Effector CD4-positive, alpha-beta T cell (primary cell): Measurements from ENCODE around the gene SF3B1.
"Not testable (repeated sequence)": the region's sequence is repeated elsewhere in the genome, so short reads cannot be mapped to it uniquely, and the experiment has no call there.

Source experiments
- DNase-seq: peaks from one replicate; pipeline ENCODE4 v3.0.0-alpha.2; 2020
- total RNA-seq: gene quantifications from one replicate; lab custom pipeline; 2026; lab: John Stamatoyannopoulos, UW

The SF3B1 gene, protein sequence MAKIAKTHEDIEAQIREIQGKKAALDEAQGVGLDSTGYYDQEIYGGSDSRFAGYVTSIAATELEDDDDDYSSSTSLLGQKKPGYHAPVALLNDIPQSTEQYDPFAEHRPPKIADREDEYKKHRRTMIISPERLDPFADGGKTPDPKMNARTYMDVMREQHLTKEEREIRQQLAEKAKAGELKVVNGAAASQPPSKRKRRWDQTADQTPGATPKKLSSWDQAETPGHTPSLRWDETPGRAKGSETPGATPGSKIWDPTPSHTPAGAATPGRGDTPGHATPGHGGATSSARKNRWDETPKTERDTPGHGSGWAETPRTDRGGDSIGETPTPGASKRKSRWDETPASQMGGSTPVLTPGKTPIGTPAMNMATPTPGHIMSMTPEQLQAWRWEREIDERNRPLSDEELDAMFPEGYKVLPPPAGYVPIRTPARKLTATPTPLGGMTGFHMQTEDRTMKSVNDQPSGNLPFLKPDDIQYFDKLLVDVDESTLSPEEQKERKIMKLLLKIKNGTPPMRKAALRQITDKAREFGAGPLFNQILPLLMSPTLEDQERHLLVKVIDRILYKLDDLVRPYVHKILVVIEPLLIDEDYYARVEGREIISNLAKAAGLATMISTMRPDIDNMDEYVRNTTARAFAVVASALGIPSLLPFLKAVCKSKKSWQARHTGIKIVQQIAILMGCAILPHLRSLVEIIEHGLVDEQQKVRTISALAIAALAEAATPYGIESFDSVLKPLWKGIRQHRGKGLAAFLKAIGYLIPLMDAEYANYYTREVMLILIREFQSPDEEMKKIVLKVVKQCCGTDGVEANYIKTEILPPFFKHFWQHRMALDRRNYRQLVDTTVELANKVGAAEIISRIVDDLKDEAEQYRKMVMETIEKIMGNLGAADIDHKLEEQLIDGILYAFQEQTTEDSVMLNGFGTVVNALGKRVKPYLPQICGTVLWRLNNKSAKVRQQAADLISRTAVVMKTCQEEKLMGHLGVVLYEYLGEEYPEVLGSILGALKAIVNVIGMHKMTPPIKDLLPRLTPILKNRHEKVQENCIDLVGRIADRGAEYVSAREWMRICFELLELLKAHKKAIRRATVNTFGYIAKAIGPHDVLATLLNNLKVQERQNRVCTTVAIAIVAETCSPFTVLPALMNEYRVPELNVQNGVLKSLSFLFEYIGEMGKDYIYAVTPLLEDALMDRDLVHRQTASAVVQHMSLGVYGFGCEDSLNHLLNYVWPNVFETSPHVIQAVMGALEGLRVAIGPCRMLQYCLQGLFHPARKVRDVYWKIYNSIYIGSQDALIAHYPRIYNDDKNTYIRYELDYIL
- total RNA-seq = 1,172 reads per million, percentile 99 among the genes with 10 or more reads in this experiment

- DNase-seq = peak; percentile 99
These were observed at the start of gene SF3B1 for GRCh38 chr2:197434541-197435513. TSS of gene SF3B1 (minus strand) at chr2:197435028. CDS start at chr2:197434999, 29 bp downstream.

DNA sequence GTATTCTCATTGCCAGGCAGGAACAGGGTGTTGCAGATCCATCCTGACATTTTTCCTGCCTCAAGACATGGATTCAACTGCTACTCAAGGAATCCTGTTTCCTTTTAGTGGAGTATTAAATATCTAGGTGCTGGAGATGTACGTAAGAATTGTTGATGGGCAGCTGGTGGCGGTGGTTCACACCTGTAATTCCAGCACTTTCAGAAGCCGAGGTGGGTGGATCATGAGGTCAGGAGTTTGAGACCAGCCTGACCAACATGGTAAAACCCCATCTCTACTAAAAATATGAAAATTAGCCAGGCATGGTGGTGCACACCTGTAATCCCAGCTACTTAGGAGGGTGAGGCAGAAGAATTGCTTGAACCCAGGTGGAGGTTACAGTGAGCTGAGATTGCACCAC lies 49.4 kb upstream of the SF3B1 start:
- not testable (repeated sequence) for DNase-seq

- no peak for DNase-seq
These were observed 45.6 kb upstream of the SF3B1 start for GRCh38 chr2:197480165-197481036.

GRCh38 chr2:197477797-197478196 lies 43.0 kb upstream of the SF3B1 start:
- DNase-seq = no peak

DNA sequence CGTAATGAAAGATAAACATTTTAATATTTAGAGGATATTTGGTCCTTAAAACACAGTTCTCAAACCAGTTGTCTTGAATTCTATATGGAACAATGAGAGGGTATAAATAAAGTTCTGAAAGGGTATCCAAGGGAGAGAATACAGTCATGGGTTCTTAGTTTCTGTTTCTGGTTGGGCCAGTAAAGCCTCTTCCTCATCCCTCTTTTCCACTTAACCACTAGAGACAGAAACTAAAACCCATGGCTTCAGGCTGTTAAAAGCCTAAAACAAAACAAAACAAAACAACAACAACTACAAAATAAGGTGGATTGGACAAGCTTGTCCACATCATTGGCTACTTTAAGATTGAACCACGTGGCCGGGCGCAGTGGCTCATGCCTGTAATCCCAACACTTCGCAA lies 37.3 kb upstream of the SF3B1 start:
- DNase-seq = no peak

GRCh38 chr2:197464175-197464574 lies 29.3 kb upstream of the SF3B1 start:
- no peak for DNase-seq

- no peak for DNase-seq
These were observed 26.2 kb upstream of the SF3B1 start for GRCh38 chr2:197461057-197461456.

DNA sequence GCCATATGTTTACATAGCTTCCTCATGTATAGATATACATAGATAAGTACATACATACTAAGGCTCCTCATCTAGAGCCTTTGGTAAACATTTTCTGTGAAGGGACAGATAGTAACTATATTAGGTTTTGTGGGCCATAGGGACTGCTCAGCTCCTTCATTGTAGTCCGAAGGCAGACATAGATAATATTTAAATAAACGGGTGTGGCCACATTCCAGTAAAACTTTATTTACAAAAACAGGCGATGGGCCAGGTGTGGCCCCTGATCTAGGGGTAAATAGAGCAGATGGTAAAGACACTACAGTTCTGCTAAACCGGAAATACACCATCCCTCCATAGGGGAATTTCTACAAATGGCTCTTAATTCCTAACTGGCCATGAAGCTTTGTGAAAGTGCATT lies 25.8 kb upstream of the SF3B1 start:
- no peak for DNase-seq

DNA sequence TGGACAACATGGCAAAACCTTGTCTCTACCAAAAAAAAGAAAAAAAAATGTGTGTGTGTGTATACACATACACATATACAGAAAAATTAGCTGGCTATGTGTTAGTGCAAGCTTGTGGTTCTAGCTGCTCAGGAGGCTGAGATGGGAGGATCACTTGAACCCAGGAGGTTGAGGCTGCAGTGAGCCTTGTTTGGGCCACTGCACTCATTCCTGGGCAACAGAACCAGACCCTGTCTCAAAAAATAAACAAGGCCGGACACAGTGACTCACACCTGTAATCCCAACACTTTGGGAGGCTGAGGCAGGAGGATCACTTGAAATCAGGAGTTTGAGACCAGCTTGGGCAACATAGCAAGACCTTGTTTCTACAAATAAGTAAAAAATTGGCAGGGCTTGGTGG lies 20.6 kb upstream of the SF3B1 start:
- DNase-seq = no peak

- no peak for DNase-seq
These were observed 20.1 kb upstream of the SF3B1 start for GRCh38 chr2:197454923-197455322.

DNA sequence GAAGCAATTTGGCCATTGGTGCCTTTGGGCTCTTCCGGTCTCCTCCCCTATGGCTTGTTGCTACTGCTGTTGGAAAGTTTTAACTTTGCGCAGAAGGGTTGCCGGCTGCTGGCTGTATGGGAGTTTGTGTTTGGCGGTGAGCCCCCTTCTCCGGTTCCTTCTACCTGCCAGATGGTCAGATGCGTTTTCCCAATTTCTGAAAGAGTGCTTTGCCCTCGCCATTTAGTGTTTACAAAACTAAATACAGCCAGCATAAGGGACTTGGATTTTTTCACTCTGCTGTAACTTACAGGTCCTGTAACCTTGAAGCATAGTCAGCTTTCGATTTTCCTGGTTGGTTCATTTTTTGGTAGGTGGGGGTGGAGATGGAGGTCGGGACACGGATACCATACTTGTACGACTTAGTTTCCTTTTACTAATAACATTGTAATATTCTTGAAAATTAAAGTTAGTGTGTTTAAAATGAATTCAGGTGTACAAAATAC lies 19.1 kb upstream of the SF3B1 start:
- DNase-seq = no peak

DNA sequence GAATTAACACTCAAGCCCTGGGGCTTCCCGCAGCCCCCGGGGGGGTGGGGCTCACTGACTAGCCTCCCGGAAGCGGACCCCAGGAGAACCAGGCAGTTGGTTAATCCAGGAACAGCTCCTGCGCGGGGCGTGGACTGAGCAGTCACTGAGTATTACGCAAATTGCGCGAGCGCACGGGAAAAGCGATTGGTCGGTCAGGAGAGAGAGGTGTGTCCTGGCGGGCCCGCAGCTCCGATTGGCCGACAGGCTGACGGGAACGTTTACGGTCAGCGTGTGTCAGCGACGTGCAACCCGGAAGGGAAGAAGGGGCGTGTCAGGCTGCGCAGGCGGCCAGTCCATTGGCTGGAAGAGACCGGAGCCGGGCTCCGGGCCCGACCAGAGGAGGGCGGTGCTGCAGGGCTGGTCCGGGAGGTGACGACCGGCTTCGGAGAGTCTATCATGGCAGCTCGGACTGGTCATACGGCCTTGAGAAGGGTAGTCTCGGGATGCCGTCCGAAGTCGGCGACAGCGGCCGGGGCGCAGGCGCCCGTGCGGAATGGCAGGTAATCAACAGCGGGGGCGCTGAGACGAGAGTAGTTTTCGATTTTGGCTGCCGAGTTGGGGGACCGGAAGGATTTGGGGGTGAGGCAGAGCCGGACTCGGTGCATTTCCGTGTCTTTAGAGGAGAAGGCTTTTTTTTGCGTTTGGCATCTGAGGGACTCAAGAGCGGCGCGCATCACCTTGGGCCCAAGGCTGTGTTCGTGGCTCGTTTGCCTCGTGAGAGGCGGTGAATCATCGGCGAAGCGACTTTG lies 18.5 kb upstream of the SF3B1 start, which contains the start of gene COQ10B:
COQ10B (plus strand) TSS at position 430 of the 791 bp plus-strand sequence; CDS start at position 439, 9 bp downstream.
- peak; percentile 98 for DNase-seq

DNA sequence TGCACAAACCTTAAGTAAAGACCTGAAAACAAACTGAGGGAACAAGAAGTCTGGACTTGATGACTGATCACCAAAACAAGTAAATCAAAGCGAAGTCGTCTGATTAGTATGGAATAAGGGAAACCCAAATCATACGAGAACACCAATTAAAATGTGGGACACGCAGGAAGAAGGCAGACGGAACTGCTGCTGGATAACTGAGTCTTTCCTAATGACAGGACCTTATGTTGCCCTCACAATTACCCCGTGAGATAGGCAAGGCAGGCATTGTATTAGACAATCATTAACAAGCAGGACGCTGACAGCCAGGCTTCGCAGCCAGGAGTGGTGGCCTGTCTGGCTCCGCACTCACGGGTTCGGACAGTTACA lies 17.9 kb upstream of the SF3B1 start:
- no peak for DNase-seq

DNA sequence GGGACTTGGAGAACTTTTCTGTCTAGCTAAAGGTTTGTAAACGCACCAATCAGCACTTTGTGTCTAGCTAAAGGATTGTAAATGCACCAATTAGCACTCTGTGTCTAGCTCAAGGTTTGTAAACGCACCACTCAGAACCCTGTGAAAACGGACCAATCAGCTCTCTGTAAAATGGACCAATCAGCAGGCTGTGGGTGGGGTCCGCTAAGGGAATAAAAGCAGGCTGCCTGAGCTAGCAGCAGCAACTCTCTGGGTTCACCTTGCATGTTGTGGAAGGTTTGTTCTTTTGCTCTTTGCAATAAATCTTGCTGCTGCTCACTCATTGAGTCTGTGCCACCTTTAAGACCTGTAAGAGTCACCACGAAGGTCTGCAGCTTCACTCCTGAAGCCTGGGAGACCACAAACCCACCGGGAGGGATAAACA lies 16.1 kb upstream of the SF3B1 start:
- not testable (repeated sequence) for DNase-seq

GRCh38 chr2:197450465-197450864 lies 15.6 kb upstream of the SF3B1 start:
- DNase-seq = no peak

DNA sequence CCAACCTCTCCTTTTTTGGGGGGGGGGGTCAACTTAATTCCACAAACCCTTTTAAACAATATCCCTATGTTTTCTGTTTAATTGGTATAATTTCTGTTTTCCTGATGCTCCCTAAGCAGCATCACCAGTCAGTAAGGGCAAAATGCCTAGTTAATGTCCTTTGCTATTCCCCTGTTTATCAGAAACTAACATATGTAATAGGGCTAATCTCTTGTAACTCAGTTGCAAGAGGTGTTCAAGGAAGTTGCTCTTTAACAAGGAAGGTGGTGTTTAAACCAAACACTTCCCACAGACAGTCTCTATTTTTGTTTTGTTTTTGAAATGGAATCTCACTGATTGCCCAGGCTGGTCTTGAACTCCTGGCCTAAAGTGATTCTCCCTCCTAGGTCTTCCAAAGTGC lies 12.0 kb upstream of the SF3B1 start:
- DNase-seq = no peak

- no peak for DNase-seq
These were observed 10.9 kb upstream of the SF3B1 start for GRCh38 chr2:197445746-197446145.

DNA sequence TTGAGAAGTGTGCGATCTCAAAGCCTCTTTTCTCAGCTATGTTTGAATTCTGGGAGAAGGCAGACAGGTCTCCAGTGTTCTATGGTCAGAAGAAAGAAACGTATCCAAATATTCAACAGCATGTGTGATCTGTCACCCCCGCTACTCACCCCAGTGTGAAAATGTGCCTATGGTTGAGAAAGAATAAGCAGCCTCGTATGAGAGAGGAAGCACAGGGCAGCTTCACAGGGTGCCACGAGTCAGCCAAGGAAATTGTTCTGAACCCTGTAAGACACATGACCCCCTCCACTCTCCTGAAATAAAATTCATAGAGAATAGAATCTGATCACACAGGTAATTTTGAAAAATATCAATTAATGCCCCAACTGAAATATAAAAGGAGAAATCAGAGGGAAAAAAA lies 8.0 kb upstream of the SF3B1 start:
- no peak for DNase-seq

DNA sequence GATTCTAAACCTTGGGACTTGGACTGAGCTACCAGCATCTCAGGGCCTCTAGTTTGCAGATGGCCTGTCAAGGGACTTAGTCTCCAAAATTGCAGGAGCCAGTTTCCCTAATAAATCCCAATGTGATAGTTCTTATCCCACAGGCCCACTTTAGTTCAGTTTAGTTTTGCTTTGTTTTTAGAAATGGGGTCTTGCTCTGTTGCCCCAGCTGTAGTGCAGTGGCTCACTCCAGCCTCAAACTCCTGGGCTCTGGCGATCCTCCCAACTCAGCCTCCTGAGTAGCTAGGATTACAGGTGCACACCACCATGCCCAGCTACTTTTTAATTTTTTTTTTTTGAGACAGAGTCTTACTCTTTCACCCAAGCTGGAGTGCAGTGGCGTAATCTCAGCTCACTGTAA lies 2.6 kb upstream of the SF3B1 start:
- no peak for DNase-seq
